Coronary artery (tissue), 2 donors: ENCODE data around the gene HEBP1.

Experiments
- DNase-seq: peaks from one replicate; pipeline ENCODE4 v3.0.0-alpha.2; 2017; ENCODE audit warnings: low spot score
- H3K27ac ChIP-seq, 2 donors: fragments of 200-600 bp; sonication (generic); one replicate each; pipeline ENCODE4 v1.5.1; 2016 to 2019
- H3K4me3 ChIP-seq: fragments of 200-600 bp; sonication (generic); 2 replicates; pipeline ENCODE4 v1.5.1; 2016; ENCODE audit warnings: mild to moderate bottlenecking, moderate library complexity
- CTCF ChIP-seq: fragments of 200-600 bp; sonication (generic); IDR thresholded peaks from one replicate; pipeline ENCODE4 v1.5.1; 2019; ENCODE audit warnings: antibody characterized with exemption

The HEBP1 gene

GRCh38 chr12:12954878-12955625, 45.0 kb downstream of the HEBP1 start:
- H3K27ac ChIP-seq, result no peak overlapping the region
- TF ChIP-seq CTCF, result no peak
- no peak for DNase-seq
- no peak overlapping the region for H3K4me3 ChIP-seq

- H3K27ac ChIP-seq, result no peak overlapping the region
- TF ChIP-seq CTCF, result no peak
- H3K4me3 ChIP-seq, result no peak overlapping the region
- DNase-seq, result no peak
Observed at GRCh38 chr12:12954356-12954755, 45.7 kb downstream of the HEBP1 start.

- no peak for DNase-seq
- no peak for TF ChIP-seq CTCF
- Histone ChIP-seq H3K27ac (no peak within 1 kb of the TSS), H3K4me3 (no peak within 1 kb of the TSS)
Observed at GRCh38 chr12:12952036-12952435, 48.0 kb downstream of the HEBP1 start, which contains the start of gene GPRC5D. GPRC5D (minus strand) TSS chr12:12952170; CDS start chr12:12950384, 1,786 bp downstream.

GRCh38 chr12:12951504-12951903, 48.6 kb downstream of the HEBP1 start:
- Histone ChIP-seq H3K4me3 (no peak overlapping the region), H3K27ac (no peak overlapping the region)
- TF ChIP-seq CTCF, result no peak
- DNase-seq, result no peak

GRCh38 chr12:12947902-12948301, 52.2 kb downstream of the HEBP1 start:
- no peak for TF ChIP-seq CTCF
- no peak overlapping the region for H3K27ac ChIP-seq
- DNase-seq, result no peak

GRCh38 chr12:12946686-12947355, 53.2 kb downstream of the HEBP1 start:
- no peak overlapping the region for H3K4me3 ChIP-seq
- H3K27ac ChIP-seq, result no peak overlapping the region
- no peak for DNase-seq
- no peak for TF ChIP-seq CTCF

More at GRCh38 chr12:12947902-12948301, 52.2 kb downstream of the HEBP1 start:
- no peak overlapping the region for H3K4me3 ChIP-seq

GRCh38 chr12:12945591-12945990, 54.5 kb downstream of the HEBP1 start:
- TF ChIP-seq CTCF, result no peak
- no peak for DNase-seq
- no peak overlapping the region for H3K4me3 ChIP-seq
- H3K27ac ChIP-seq, result no peak overlapping the region
